IMR-90 (cell line): ENCODE results near the gene MAGI1. TPM values are rescaled to one million over a fixed set of nuclear protein-coding genes. Genes with fewer than 3 reads are reported as not detected.

Source experiments
- ATAC-seq: fragments of 200-7000 bp; cut with Tn5 transposase; 2 replicates; pipeline ENCODE4 v1.9.1; 2020; ENCODE audit warnings: low read depth, mild to moderate bottlenecking, moderate library complexity
- BruUV-seq: library from RNA; stranded (reverse); fragments of 400-500 nt; replicated peaks from 2 replicates; lab custom pipeline; 2021; lab: Mats Ljungman, UMichigan
- CTCF ChIA-PET: fragments of 300-600 bp; formaldehyde crosslinking; extraction: SDS; loops from one replicate; lab custom pipeline; 2021; ENCODE audit warnings: antibody characterized with exemption; lab: Yijun Ruan, JAX
- POLR2A ChIA-PET: fragments of 300-600 bp; sonication (Branson Sonifier 250); formaldehyde crosslinking; loops from one replicate; lab custom pipeline; 2022; ENCODE audit warnings: antibody characterized with exemption; ENCODE audit not compliant: unreplicated experiment; lab: Charles Lee
- DNase-seq: peaks from one replicate; pipeline ENCODE4 v3.0.0; 2013
- H2AFZ ChIP-seq: replicated peaks from 2 replicates; pipeline ENCODE3; 2013; ENCODE audit warnings: low read length, mild to moderate bottlenecking; ENCODE audit not compliant: poor library complexity
- H2AK5ac ChIP-seq: 2 replicates; pipeline ENCODE4 v1.6.1; 2013; ENCODE audit warnings: low read depth, low read length, inconsistent platforms
- H2AK9ac ChIP-seq: replicated peaks from 2 replicates; pipeline ENCODE3; 2013; ENCODE audit warnings: mild to moderate bottlenecking, low read depth, low read length, moderate library complexity; ENCODE audit not compliant: poor library complexity
- H2BK120ac ChIP-seq: 2 replicates; pipeline ENCODE4 v1.6.1; 2013; ENCODE audit warnings: low read depth, low read length, inconsistent platforms
- H2BK15ac ChIP-seq: 3 replicates; pipeline ENCODE4 v1.6.1; 2013; ENCODE audit warnings: low read depth, low read length, inconsistent platforms
- H2BK20ac ChIP-seq: 2 replicates; pipeline ENCODE4 v1.6.1; 2013; ENCODE audit warnings: low read depth, mild to moderate bottlenecking, inconsistent platforms, low read length, moderate library complexity
- H2BK5ac ChIP-seq: 2 replicates; pipeline ENCODE4 v1.6.1; 2013; ENCODE audit warnings: mild to moderate bottlenecking, low read depth, low read length, inconsistent platforms; ENCODE audit not compliant: poor library complexity, severe bottlenecking
- H3K14ac ChIP-seq: replicated peaks from 2 replicates; pipeline ENCODE4 v1.6.1; 2013; ENCODE audit warnings: low read depth, low read length, inconsistent platforms
- H3K18ac ChIP-seq: 2 replicates; pipeline ENCODE4 v1.6.1; 2013; ENCODE audit warnings: low read depth, low read length, control low read depth
- H3K23ac ChIP-seq: 2 replicates; pipeline ENCODE4 v1.6.1; 2013; ENCODE audit warnings: low read depth, low read length, inconsistent platforms
- H3K27ac ChIP-seq: 2 replicates; pipeline ENCODE4 v1.5.1; 2013; ENCODE audit warnings: mild to moderate bottlenecking, control low read depth, low read length; ENCODE audit not compliant: insufficient read depth
- H3K27me3 ChIP-seq: 2 replicates; pipeline ENCODE4 v1.6.1; 2013; ENCODE audit warnings: low read length; ENCODE audit not compliant: control insufficient read depth, insufficient read depth
- H3K36me3 ChIP-seq: 2 replicates; pipeline ENCODE4 v1.6.1; 2013; ENCODE audit warnings: low read length, mixed read lengths; ENCODE audit not compliant: control insufficient read depth, insufficient read depth
- H3K4ac ChIP-seq: 2 replicates; pipeline ENCODE4 v1.6.1; 2013; ENCODE audit warnings: low read depth, low read length, inconsistent platforms
- H3K4me1 ChIP-seq: 2 replicates; pipeline ENCODE4 v1.6.1; 2013; ENCODE audit warnings: low read length, mixed read lengths; ENCODE audit not compliant: control insufficient read depth, insufficient read depth
- H3K4me2 ChIP-seq: 2 replicates; pipeline ENCODE4 v1.6.1; 2013; ENCODE audit warnings: low read depth, mild to moderate bottlenecking, control low read depth, low read length, moderate library complexity
- H3K4me3 ChIP-seq: 2 replicates; pipeline ENCODE4 v1.5.1; 2013; ENCODE audit warnings: low read depth, mild to moderate bottlenecking, control low read depth, low read length, moderate library complexity; ENCODE audit not compliant: insufficient read depth
- H3K56ac ChIP-seq: 2 replicates; pipeline ENCODE4 v1.6.1; 2013; ENCODE audit warnings: low read length, inconsistent platforms; ENCODE audit not compliant: insufficient read depth; ENCODE audit errors: extremely low read depth
- H3K79me1 ChIP-seq, 2 experiments: 2 replicates each; pipeline ENCODE4 v1.6.1; 2013; ENCODE audit warnings: low read length in 2 of 2, inconsistent platforms in 1 of 2, low read depth in 1 of 2
- H3K9ac ChIP-seq: 2 replicates; pipeline ENCODE4 v1.6.1; 2013; ENCODE audit warnings: low read depth, low read length, control low read depth
- H3K9me1 ChIP-seq: 2 replicates; pipeline ENCODE4 v1.6.1; 2013; ENCODE audit warnings: low read length, inconsistent platforms; ENCODE audit not compliant: insufficient read depth
- H3K9me3 ChIP-seq: 2 replicates; pipeline ENCODE4 v1.6.1; 2013; ENCODE audit warnings: low read length; ENCODE audit not compliant: control insufficient read depth, insufficient read depth
- H4K20me1 ChIP-seq: 2 replicates; pipeline ENCODE4 v1.6.1; 2013; ENCODE audit warnings: low read length, inconsistent platforms; ENCODE audit not compliant: insufficient read depth
- H4K5ac ChIP-seq: 2 replicates; pipeline ENCODE4 v1.6.1; 2013; ENCODE audit warnings: mild to moderate bottlenecking, low read depth, low read length, control low read depth
- H4K8ac ChIP-seq, 2 experiments: 2 replicates each; pipeline ENCODE4 v1.6.1; 2013; ENCODE audit warnings: low read depth in 2 of 2, low read length in 2 of 2, control low read depth in 1 of 2, inconsistent platforms in 1 of 2
- H4K91ac ChIP-seq: 2 replicates; pipeline ENCODE4 v1.6.1; 2013; ENCODE audit warnings: low read depth, low read length, inconsistent platforms; ENCODE audit not compliant: insufficient read depth
- BHLHE40 ChIP-seq: fragments of 150-350 bp; IDR thresholded peaks from 2 replicates; pipeline ENCODE4 v1.6.1; 2016; ENCODE audit warnings: mild to moderate bottlenecking, low read depth, low read length
- CEBPB ChIP-seq: IDR thresholded peaks from 2 replicates; pipeline ENCODE4 v1.6.1; 2012; ENCODE audit warnings: low read depth, low read length, improper control_type of control experiment
- CHD1 ChIP-seq: IDR thresholded peaks from 2 replicates; pipeline ENCODE4 v1.6.1; 2012; ENCODE audit warnings: low read depth, low read length, improper control_type of control experiment
- FOS ChIP-seq: fragments of 150-350 bp; IDR thresholded peaks from 2 replicates; pipeline ENCODE4 v1.6.1; 2016; ENCODE audit warnings: low read depth, low read length
- MAFK ChIP-seq: IDR thresholded peaks from 2 replicates; pipeline ENCODE4 v1.6.1; 2012; ENCODE audit warnings: low read depth, low read length, improper control_type of control experiment
- MAZ ChIP-seq: IDR thresholded peaks from 2 replicates; pipeline ENCODE4 v1.6.1; 2012; ENCODE audit warnings: low read depth, mild to moderate bottlenecking, low read length, improper control_type of control experiment, moderate library complexity, borderline replicate concordance
- MXI1 ChIP-seq: IDR thresholded peaks from 2 replicates; pipeline ENCODE4 v1.6.1; 2012; ENCODE audit warnings: low read depth, mild to moderate bottlenecking, low read length, moderate library complexity, borderline replicate concordance
- NFE2L2 ChIP-seq: fragments of 150-350 bp; IDR thresholded peaks from 2 replicates; pipeline ENCODE4 v1.6.1; 2016; ENCODE audit warnings: low read depth, mild to moderate bottlenecking, low read length
- POLR2A ChIP-seq: IDR thresholded peaks from 2 replicates; pipeline ENCODE4 v1.6.1; 2012; ENCODE audit warnings: mild to moderate bottlenecking, low read depth, low read length
- RAD21 ChIP-seq: IDR thresholded peaks from 2 replicates; pipeline ENCODE4 v1.6.1; 2012; ENCODE audit warnings: low read length, improper control_type of control experiment
- RCOR1 ChIP-seq: IDR thresholded peaks from 2 replicates; pipeline ENCODE4 v1.6.1; 2012; ENCODE audit warnings: mild to moderate bottlenecking, low read length, improper control_type of control experiment; ENCODE audit not compliant: insufficient replicate concordance
- RFX5 ChIP-seq: IDR thresholded peaks from 2 replicates; pipeline ENCODE4 v1.8.0; 2012; ENCODE audit warnings: low read depth, mild to moderate bottlenecking, low read length, moderate library complexity
- SMC3 ChIP-seq: fragments of 150-350 bp; IDR thresholded peaks from 2 replicates; pipeline ENCODE4 v1.6.1; 2016; ENCODE audit warnings: low read depth, mild to moderate bottlenecking, antibody characterized with exemption, low read length, moderate library complexity
- WGBS, 2 experiments: methylation state at CpG; one replicate each; pipeline versions ENCODE4 v1.1.5 to v1.1.7; 2013; ENCODE audit warnings: missing lambda C conversion rate in 2 of 2; ENCODE audit not compliant: insufficient read length in 1 of 2; ENCODE audit errors: extremely low coverage in 2 of 2; 5-methylcytosine and 5-hydroxymethylcytosine counted together
- dilution Hi-C: fragments of 300-500 bp; cut with HindIII; formaldehyde crosslinking; loops from one replicate; pipeline ENCODE4 v1.14.3; 2018; ENCODE audit warnings: low sequenced_read_pairs; ENCODE audit not compliant: unreplicated experiment
- in situ Hi-C: fragments of 300-500 bp; cut with MboI; formaldehyde crosslinking; loops from 3 replicates; pipeline ENCODE4 v1.14.3; 2019; ENCODE audit warnings: low sequenced_read_pairs, inconsistent platforms, mixed read lengths
- intact Hi-C: fragments of 100-400 bp; cut with micrococcal nuclease; formaldehyde crosslinking; loops from 2 replicates; pipeline ENCODE4 v1.10.0; 2022
- polyA plus RNA-seq, 3 experiments: library from polyadenylated mRNA; depleted of rRNA; stranded (reverse); fragments of >200 nt; gene quantifications; 2 replicates each; pipeline ENCODE4 v1.2.3, GENCODE V29; 2012; ENCODE audit warnings: low replicate concordance in 1 of 3
- total RNA-seq: library from RNA; depleted of rRNA; stranded (reverse); fragments of >200 nt; gene quantifications from 2 replicates; pipeline ENCODE4 v1.2.3, GENCODE V29; 2012
- TF ChIP-seq, protein P1 (sequence below): fragments of 150-350 bp; IDR thresholded peaks from 2 replicates; pipeline ENCODE4 v1.6.1; 2016; ENCODE audit warnings: low read depth, mild to moderate bottlenecking, low read length, moderate library complexity, borderline replicate concordance
- TF ChIP-seq, protein P2 (sequence below): fragments of 150-350 bp; IDR thresholded peaks from 2 replicates; pipeline ENCODE4 v1.6.1; 2017; ENCODE audit warnings: mild to moderate bottlenecking, antibody characterized with exemption, low read length, low read depth
- TF ChIP-seq, protein P3 (sequence below): conservative IDR thresholded peaks from 2 replicates; pipeline ENCODE4 v1.5.1; 2012; ENCODE audit warnings: mild to moderate bottlenecking, low read depth, low read length, improper control_type of control experiment

Gene MAGI1
- total and polyA plus RNA-seq, 2 of the 4 experiments (the other 2 are of a cell fraction): 14.5 to 24.2 TPM

DNA sequence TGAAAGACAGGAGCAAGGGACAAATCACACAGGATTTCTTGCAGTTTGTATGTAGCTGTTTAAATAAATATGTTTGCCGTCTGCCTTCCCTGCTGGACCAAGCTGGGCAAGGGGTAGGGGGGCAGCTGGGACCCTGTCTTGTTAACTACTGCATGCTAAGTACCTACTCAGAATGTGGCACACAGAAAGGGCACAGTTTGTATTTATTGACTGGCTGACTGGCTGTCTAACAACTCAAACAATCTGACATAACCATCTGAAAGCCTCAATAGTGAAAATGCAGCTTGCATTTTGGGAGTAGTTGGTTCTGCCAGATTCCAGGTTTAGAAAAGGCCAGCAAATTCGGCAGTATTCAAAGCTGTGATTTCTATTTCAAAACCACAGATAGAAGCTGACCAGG lies 16.6 kb upstream of the MAGI1 start:
- H3K9ac ChIP-seq: no peak overlapping the region
- ChIA-PET CTCF (interaction anchor here (0.6 kb wide), 1 partner anchor 98 kb away, joined by 3 read pairs; no protein-coding TSS in a partner anchor), POLR2A (no interaction called here)
- H2BK120ac ChIP-seq: no peak overlapping the region
- intact Hi-C loops (no loop called here), in situ Hi-C loops (no loop called here), dilution Hi-C loops (no loop called here)
- no peak overlapping the region for H4K5ac ChIP-seq
- H2BK15ac ChIP-seq: no peak overlapping the region; the same call in 2 of the 3 replicates
- no peak overlapping the region for H3K23ac ChIP-seq
- no peak overlapping the region for H2AK9ac ChIP-seq
- no peaks in the 10 kb centered on the region for H3K27me3 ChIP-seq
- H2BK20ac ChIP-seq: no peak overlapping the region
- H3K9me3 ChIP-seq: no peaks in the 10 kb centered on the region
- no peak overlapping the region for H3K4me3 ChIP-seq
- peaks cover 3% of the 10 kb centered on the region for H3K4me1 ChIP-seq
- H3K36me3 ChIP-seq: no peaks in the 10 kb centered on the region
- no peak overlapping the region for H3K56ac ChIP-seq
- 60% methylated on average over 1 of the region's 2 CpGs; no CpG with 5 or more reads in 1 of the 2 experiments for WGBS, 2 experiments
- no peaks in the 10 kb centered on the region for H4K20me1 ChIP-seq
- no peak overlapping the region for H2AFZ ChIP-seq
- H3K79me1 ChIP-seq: no peaks in the 10 kb centered on the region
- no peak overlapping the region for H4K8ac ChIP-seq
- no peak overlapping the region for H3K18ac ChIP-seq
- H3K27ac ChIP-seq: no peak overlapping the region
- no TSS peak for BruUV-seq
- TF ChIP-seq, protein P1, sequence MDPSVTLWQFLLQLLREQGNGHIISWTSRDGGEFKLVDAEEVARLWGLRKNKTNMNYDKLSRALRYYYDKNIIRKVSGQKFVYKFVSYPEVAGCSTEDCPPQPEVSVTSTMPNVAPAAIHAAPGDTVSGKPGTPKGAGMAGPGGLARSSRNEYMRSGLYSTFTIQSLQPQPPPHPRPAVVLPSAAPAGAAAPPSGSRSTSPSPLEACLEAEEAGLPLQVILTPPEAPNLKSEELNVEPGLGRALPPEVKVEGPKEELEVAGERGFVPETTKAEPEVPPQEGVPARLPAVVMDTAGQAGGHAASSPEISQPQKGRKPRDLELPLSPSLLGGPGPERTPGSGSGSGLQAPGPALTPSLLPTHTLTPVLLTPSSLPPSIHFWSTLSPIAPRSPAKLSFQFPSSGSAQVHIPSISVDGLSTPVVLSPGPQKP: no peak
- TF ChIP-seq NFE2L2 (no peak), RFX5 (no peak), MAZ (no peak), RAD21 (no peak), MAFK (no peak), BHLHE40 (no peak), FOS (no peak), RCOR1 (no peak), SMC3 (no peak), CEBPB (no peak), MXI1 (no peak), POLR2A (no peak), CHD1 (no peak)
- TF ChIP-seq, protein P2, sequence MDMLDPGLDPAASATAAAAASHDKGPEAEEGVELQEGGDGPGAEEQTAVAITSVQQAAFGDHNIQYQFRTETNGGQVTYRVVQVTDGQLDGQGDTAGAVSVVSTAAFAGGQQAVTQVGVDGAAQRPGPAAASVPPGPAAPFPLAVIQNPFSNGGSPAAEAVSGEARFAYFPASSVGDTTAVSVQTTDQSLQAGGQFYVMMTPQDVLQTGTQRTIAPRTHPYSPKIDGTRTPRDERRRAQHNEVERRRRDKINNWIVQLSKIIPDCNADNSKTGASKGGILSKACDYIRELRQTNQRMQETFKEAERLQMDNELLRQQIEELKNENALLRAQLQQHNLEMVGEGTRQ: no peak
- TF ChIP-seq, protein P3, sequence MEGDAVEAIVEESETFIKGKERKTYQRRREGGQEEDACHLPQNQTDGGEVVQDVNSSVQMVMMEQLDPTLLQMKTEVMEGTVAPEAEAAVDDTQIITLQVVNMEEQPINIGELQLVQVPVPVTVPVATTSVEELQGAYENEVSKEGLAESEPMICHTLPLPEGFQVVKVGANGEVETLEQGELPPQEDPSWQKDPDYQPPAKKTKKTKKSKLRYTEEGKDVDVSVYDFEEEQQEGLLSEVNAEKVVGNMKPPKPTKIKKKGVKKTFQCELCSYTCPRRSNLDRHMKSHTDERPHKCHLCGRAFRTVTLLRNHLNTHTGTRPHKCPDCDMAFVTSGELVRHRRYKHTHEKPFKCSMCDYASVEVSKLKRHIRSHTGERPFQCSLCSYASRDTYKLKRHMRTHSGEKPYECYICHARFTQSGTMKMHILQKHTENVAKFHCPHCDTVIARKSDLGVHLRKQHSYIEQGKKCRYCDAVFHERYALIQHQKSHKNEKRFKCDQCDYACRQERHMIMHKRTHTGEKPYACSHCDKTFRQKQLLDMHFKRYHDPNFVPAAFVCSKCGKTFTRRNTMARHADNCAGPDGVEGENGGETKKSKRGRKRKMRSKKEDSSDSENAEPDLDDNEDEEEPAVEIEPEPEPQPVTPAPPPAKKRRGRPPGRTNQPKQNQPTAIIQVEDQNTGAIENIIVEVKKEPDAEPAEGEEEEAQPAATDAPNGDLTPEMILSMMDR: no peak
- H4K91ac ChIP-seq: no peak overlapping the region
- H3K9me1 ChIP-seq: no peaks in the 10 kb centered on the region
- no peak for ATAC-seq
- DNase-seq: no peak
- no peak overlapping the region for H3K4me2 ChIP-seq
- H3K4ac ChIP-seq: no peak overlapping the region
- no peak overlapping the region; the same call in 1 of the 2 replicates for H3K14ac ChIP-seq
- no peak overlapping the region; the same call in 1 of the 2 replicates for H2AK5ac ChIP-seq
- no peak overlapping the region for H2BK5ac ChIP-seq
